Measurements from ENCODE around the gene MTERF2.
"Not testable (repeated sequence)": the region's sequence is repeated elsewhere in the genome, so short reads cannot be mapped to it uniquely, and the experiment has no call there.

Gene MTERF2

DNA sequence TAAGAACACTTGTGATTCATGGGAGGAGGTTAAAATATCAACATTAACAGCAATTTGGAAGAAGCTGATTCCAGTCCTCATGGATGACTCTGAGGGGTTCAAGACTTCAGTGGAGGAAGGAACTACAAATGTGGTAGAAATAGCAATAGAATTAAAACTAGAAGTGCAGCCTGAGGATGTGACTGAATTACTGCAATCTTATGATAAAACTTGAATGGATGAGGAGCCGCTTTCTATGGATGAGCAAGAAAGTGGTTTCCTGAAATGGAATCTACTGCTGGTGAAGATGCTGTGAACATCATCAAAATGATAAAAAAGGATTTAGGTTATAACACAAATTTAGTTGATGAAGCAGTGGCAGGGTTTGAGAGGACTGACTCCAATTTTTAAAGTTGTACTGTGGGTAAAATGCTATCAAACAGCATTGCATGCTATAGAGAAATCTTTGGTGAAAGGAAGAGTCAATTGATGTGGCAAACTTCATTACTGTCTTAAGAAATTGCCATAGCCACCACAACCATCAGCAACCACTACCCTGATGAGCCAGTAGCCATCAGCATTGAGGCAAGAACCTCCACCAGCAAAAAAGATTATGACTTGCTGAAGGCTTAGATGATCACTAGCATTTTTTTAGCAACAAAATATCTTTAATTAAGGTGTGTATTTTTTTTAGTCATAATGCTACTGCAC is 25.9 kb upstream of the MTERF2 start:
- no peak for DNase-seq (ENCODE audit: low spot score)
- in situ Hi-C loops (cut with MboI; ENCODE audit: low pct_unique_long_range_greater_than_20kb, low sequenced_read_pairs, unreplicated experiment) = no loop called here
- TF ChIP-seq, protein P1, sequence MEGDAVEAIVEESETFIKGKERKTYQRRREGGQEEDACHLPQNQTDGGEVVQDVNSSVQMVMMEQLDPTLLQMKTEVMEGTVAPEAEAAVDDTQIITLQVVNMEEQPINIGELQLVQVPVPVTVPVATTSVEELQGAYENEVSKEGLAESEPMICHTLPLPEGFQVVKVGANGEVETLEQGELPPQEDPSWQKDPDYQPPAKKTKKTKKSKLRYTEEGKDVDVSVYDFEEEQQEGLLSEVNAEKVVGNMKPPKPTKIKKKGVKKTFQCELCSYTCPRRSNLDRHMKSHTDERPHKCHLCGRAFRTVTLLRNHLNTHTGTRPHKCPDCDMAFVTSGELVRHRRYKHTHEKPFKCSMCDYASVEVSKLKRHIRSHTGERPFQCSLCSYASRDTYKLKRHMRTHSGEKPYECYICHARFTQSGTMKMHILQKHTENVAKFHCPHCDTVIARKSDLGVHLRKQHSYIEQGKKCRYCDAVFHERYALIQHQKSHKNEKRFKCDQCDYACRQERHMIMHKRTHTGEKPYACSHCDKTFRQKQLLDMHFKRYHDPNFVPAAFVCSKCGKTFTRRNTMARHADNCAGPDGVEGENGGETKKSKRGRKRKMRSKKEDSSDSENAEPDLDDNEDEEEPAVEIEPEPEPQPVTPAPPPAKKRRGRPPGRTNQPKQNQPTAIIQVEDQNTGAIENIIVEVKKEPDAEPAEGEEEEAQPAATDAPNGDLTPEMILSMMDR (IDR thresholded peaks at IDR 0.05; ENCODE audit: extremely low read depth, insufficient read depth, missing control alignments) = no peak

DNA sequence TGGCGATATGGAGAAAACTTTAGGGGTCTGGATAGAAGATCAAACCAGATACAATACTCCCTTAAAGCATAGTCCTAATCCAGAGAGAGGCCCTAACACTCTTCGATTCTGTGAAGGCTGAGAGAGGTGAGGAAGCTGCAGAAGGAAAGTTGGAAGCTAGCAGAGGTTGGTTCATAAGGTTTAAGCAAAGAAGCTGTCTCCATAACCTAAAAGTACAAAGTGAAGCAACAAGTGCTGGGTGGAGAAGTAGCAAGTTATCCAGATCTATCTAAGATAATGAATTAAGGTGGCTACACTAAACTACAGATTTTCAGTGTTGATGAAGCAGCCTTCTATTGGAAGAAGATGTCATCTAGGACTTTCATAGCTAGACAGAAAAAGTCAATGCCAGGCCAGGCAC is 24.6 kb upstream of the MTERF2 start:
- in situ Hi-C loops (cut with MboI; ENCODE audit: low pct_unique_long_range_greater_than_20kb, low sequenced_read_pairs, unreplicated experiment) = no loop called here
- TF ChIP-seq, protein P1 (IDR thresholded peaks at IDR 0.05; ENCODE audit: extremely low read depth, insufficient read depth, missing control alignments) = no peak
- no peak for DNase-seq (ENCODE audit: low spot score)

DNA sequence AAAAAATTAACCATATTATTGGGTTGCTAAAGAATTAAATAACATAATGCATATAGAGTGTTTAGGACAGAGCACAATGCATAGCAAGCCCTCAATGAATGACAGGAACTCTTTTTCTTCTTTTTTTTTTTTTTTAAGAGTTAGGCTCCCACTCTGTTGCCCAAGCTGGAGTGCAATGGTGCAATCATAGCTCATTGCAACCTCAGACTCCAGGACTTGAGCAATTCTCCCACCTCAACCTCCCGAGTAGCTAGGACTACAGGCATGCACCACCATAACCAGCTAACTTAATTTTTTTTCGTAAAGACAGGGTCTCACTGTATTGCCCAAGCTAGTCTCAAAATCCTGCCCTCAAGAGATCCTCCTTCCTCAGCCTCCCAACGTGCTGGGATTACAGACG is 20.5 kb upstream of the MTERF2 start:
- in situ Hi-C loops (cut with MboI; ENCODE audit: low pct_unique_long_range_greater_than_20kb, low sequenced_read_pairs, unreplicated experiment) = no loop called here
- no peak for DNase-seq (ENCODE audit: low spot score)
- TF ChIP-seq, protein P1 (IDR thresholded peaks at IDR 0.05; ENCODE audit: extremely low read depth, insufficient read depth, missing control alignments) = no peak

DNA sequence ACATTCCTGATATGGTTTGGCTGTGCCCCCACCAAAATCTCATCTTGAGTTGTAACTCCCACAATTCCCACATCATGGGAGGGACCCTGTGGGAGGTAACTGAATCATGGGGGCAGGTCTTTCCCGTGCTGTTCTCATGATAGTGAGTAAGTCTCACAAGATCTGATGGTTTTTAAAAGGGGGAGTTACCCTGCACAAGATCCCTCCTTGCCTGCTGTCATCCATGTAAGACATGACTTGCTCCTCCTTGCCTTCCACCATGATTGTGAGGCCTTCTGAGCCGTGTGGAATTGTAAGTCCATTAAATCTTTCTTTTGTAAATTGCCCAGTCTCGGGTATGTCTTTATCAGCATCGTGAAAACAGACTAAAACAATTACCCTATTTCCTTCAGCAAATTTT is 15.7 kb upstream of the MTERF2 start:
- in situ Hi-C loops (cut with MboI; ENCODE audit: low pct_unique_long_range_greater_than_20kb, low sequenced_read_pairs, unreplicated experiment); DNase-seq (ENCODE audit: low spot score): not testable (repeated sequence)

DNA sequence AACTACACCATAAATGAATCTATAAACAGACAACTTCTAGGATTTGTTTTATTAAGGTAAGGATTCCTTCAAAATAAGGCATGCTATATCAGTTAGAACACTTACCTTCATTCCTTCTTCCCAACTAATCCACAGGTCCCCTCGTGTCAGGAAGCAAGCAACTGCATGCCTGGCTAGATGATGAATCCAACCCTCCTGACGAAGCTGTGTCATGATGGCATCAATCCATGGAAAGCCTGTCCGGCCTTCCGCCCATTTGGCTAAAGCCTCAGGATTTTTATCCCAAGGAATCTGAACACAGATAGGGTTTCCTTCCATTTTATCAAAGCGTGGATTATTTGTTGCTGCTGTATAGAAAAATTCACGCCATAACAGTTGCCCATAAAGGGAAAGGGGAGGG is 12.5 kb upstream of the MTERF2 start:
- in situ Hi-C loops (cut with MboI; ENCODE audit: low pct_unique_long_range_greater_than_20kb, low sequenced_read_pairs, unreplicated experiment) = no loop called here

DNA sequence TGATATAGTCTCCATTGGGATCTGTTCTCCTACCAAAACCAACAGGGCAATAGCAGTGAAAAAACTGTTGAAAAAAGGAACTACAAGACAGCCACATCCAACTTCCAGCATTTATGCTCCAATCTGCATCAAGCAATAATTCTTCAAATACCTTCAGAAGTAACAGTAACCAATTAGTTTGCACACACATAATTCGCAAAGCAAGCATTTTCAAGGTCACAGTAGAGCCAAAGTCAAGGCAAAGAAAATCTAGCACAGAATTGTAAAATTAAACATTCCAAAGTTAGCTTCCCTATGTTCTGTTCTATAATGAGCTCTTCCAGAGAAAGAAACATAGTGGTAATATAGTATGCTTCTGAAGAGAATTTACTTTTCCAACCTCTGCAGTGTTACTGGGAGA is 11.0 kb upstream of the MTERF2 start:
- DNase-seq (ENCODE audit: low spot score) = no peak
- TF ChIP-seq, protein P1 (IDR thresholded peaks at IDR 0.05; ENCODE audit: extremely low read depth, insufficient read depth, missing control alignments) = no peak
- in situ Hi-C loops (cut with MboI; ENCODE audit: low pct_unique_long_range_greater_than_20kb, low sequenced_read_pairs, unreplicated experiment) = no loop called here

More for the DNA sequence above, 12.5 kb upstream of the MTERF2 start:
- DNase-seq (ENCODE audit: low spot score) = no peak
- TF ChIP-seq, protein P1 (IDR thresholded peaks at IDR 0.05; ENCODE audit: extremely low read depth, insufficient read depth, missing control alignments) = no peak

DNA sequence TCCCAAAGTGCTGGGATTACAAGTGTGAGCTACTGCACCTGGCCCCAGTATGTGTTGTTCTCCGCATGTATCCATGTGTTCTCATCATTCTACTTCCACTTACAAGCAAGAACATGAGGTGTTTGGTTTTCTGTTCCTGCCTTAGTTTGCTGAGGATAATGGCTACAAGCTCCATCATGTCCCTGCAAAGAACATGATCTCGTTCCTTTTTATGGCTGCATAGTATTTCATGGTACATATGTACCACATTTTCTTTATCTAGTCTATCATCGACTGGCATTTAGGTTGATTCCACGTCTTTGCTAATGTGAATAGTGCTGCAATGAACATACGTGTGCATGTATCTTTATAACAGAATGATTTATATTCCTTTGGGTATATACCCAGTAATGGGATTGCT is 9.2 kb upstream of the MTERF2 start:
- DNase-seq (ENCODE audit: low spot score); in situ Hi-C loops (cut with MboI; ENCODE audit: low pct_unique_long_range_greater_than_20kb, low sequenced_read_pairs, unreplicated experiment): not testable (repeated sequence)

Data from GM13977 (cell line).